HCT116 (cell line): ENCODE measurements around the gene LRRFIP1. TPM values are rescaled to one million over a fixed set of nuclear protein-coding genes. Genes with fewer than 3 reads are reported as not detected.

Source experiments
- ATAC-seq: fragments of 200-7000 bp; cut with Tn5 transposase; 2 replicates; pipeline ENCODE4 v1.9.1; 2020; ENCODE audit warnings: mild to moderate bottlenecking, moderate library complexity
- BruUV-seq: library from RNA; stranded (reverse); fragments of 400-500 nt; replicated peaks from 2 replicates; lab custom pipeline; 2021; lab: Mats Ljungman, UMichigan
- CTCF ChIA-PET: fragments of 300-600 bp; sonication (Branson Sonifier 250); formaldehyde crosslinking; loops from one replicate; lab custom pipeline; 2021; ENCODE audit warnings: antibody characterized with exemption; lab: Charles Lee
- POLR2A ChIA-PET: fragments of 300-600, 350-600 bp; sonication (Branson Sonifier 250); formaldehyde crosslinking; loops from one replicate; lab custom pipeline; 2021; ENCODE audit warnings: antibody characterized with exemption; lab: Charles Lee
- RAD21 ChIA-PET, 2 experiments: fragments of 300-600 bp; sonication (Branson Sonifier 250); formaldehyde crosslinking; loops; one replicate each; lab custom pipeline; 2023; ENCODE audit warnings: low total read pairs in 2 of 2; ENCODE audit not compliant: uncharacterized antibody in 2 of 2, unreplicated experiment in 2 of 2, low non-redundant PET in 1 of 2; lab: Charles Lee
- DNase-seq: peaks from one replicate; pipeline ENCODE4 v3.0.0-alpha.2; 2010; ENCODE audit warnings: low read depth, low spot score
- H2AFZ ChIP-seq: fragments of 200-600 bp; shearing (Covaris generic), sonication (generic); 2 replicates; pipeline ENCODE4 v1.6.1; 2017; ENCODE audit warnings: low read depth, mixed run types, mixed read lengths, antibody characterized with exemption, low read length; ENCODE audit not compliant: poor library complexity, severe bottlenecking
- H3K27ac ChIP-seq: 2 replicates; pipeline ENCODE4 v1.5.1; 2012; ENCODE audit warnings: low read depth, low read length
- H3K27me3 ChIP-seq: fragments of 200-600 bp; sonication (generic); 2 replicates; pipeline ENCODE4 v1.6.1; 2016; ENCODE audit warnings: mixed run types, low read length, mixed read lengths; ENCODE audit not compliant: insufficient read depth
- H3K36me3 ChIP-seq, 2 experiments: fragments of 200-500 bp in 1 of 2; fragments of 200-600 bp in 1 of 2; sonication (Bioruptor generic) in 1 of 2; sonication (generic) in 1 of 2; 2 replicates each; pipeline versions ENCODE4 v1.5.1 to v1.6.1; 2014 to 2016; ENCODE audit warnings: low read length in 2 of 2, inconsistent platforms in 1 of 2, mixed read lengths in 1 of 2, mixed run types in 1 of 2; ENCODE audit not compliant: insufficient read depth in 2 of 2, control insufficient read depth in 1 of 2
- H3K4me1 ChIP-seq, 2 experiments: fragments of 200-600 bp in 1 of 2; sonication (generic) in 1 of 2; 2 replicates each; pipeline versions ENCODE4 v1.5.1 to v1.6.1; 2012 to 2017; ENCODE audit warnings: low read length in 2 of 2, inconsistent platforms in 1 of 2, mild to moderate bottlenecking in 1 of 2, mixed read lengths in 1 of 2, mixed run types in 1 of 2, moderate library complexity in 1 of 2; ENCODE audit not compliant: insufficient read depth in 2 of 2, control insufficient read depth in 1 of 2
- H3K4me2 ChIP-seq: fragments of 200-600 bp; sonication (generic); 2 replicates; pipeline ENCODE4 v1.6.1; 2017; ENCODE audit warnings: mixed run types, low read length, mixed read lengths
- H3K4me3 ChIP-seq, 2 experiments: fragments of 200-600 bp in 1 of 2; sonication (generic) in 1 of 2; replicated peaks in 1 of 2; 2 replicates each; pipeline ENCODE4 v1.5.1; 2011 to 2016; ENCODE audit warnings: low read length in 2 of 2, control low read depth in 1 of 2, low read depth in 1 of 2, mild to moderate bottlenecking in 1 of 2, mixed read lengths in 1 of 2, mixed run types in 1 of 2
- H3K79me2 ChIP-seq: fragments of 200-600 bp; sonication (generic); 2 replicates; pipeline ENCODE4 v1.6.1; 2017; ENCODE audit warnings: mild to moderate bottlenecking, mixed run types, low read length, moderate library complexity, mixed read lengths; ENCODE audit not compliant: insufficient read depth
- H3K9ac ChIP-seq: fragments of 200-600 bp; sonication (generic); 2 replicates; pipeline ENCODE4 v1.6.1; 2016; ENCODE audit warnings: low read length, mixed read lengths
- H3K9me2 ChIP-seq: fragments of 200-600 bp; sonication (generic), shearing (Covaris generic); 2 replicates; pipeline ENCODE4 v1.6.1; 2017; ENCODE audit warnings: mixed run types, mild to moderate bottlenecking, moderate library complexity; ENCODE audit not compliant: insufficient read depth
- H3K9me3 ChIP-seq, 2 experiments: fragments of 200-500 bp in 1 of 2; fragments of 200-600 bp in 1 of 2; sonication (Bioruptor generic) in 1 of 2; sonication (generic) in 1 of 2; 2 replicates each; pipeline ENCODE4 v1.6.1; 2014 to 2017; ENCODE audit warnings: low read length in 2 of 2, mixed read lengths in 2 of 2, inconsistent platforms in 1 of 2, low read depth in 1 of 2, mild to moderate bottlenecking in 1 of 2, mixed run types in 1 of 2, moderate library complexity in 1 of 2; ENCODE audit not compliant: control insufficient read depth in 1 of 2, insufficient read depth in 1 of 2
- H4K20me1 ChIP-seq: fragments of 200-600 bp; sonication (generic), shearing (Covaris generic); 2 replicates; pipeline ENCODE4 v1.6.1; 2017; ENCODE audit warnings: mixed run types, mild to moderate bottlenecking, moderate library complexity; ENCODE audit not compliant: insufficient read depth
- CBX3 ChIP-seq: IDR thresholded peaks from 2 replicates; pipeline ENCODE4 v1.6.1; 2012; ENCODE audit warnings: low read depth
- CEBPB ChIP-seq: IDR thresholded peaks from 2 replicates; pipeline ENCODE4 v1.6.1; 2012; ENCODE audit warnings: low read depth
- EZH2 ChIP-seq: fragments of 200-600 bp; sonication (generic); IDR thresholded peaks from 2 replicates; pipeline ENCODE4 v1.6.1; 2017; ENCODE audit warnings: antibody characterized with exemption, mixed run types
- EZH2phosphoT487 ChIP-seq: fragments of 200-600 bp; IDR thresholded peaks from 2 replicates; pipeline ENCODE4 v1.6.1; 2018; ENCODE audit warnings: antibody characterized with exemption, borderline replicate concordance
- FOSL1 ChIP-seq: IDR thresholded peaks from 2 replicates; pipeline ENCODE4 v1.6.1; 2012; ENCODE audit warnings: low read depth
- POLR2AphosphoS5 ChIP-seq: IDR thresholded peaks from 2 replicates; pipeline ENCODE4 v1.6.1; 2011; ENCODE audit warnings: mild to moderate bottlenecking, low read depth, low read length, moderate library complexity
- RAD21 ChIP-seq: IDR thresholded peaks from 2 replicates; pipeline ENCODE4 v1.6.1; 2012; ENCODE audit warnings: low read depth, mild to moderate bottlenecking
- SIN3A ChIP-seq: IDR thresholded peaks from 2 replicates; pipeline ENCODE4 v1.6.1; 2012; ENCODE audit warnings: low read depth
- YY1 ChIP-seq: IDR thresholded peaks from 2 replicates; pipeline ENCODE4 v1.6.1; 2011; ENCODE audit warnings: low read length, low read depth, moderate library complexity, mild to moderate bottlenecking; ENCODE audit not compliant: insufficient replicate concordance; ENCODE audit errors: extremely low read depth
- intact Hi-C: fragments of 100-400 bp; cut with micrococcal nuclease; formaldehyde crosslinking; loops from 2 replicates; pipeline ENCODE4 v1.10.0; 2022
- total RNA-seq: library from RNA; stranded (reverse); gene quantifications from one replicate; pipeline ENCODE4 v1.2.1, GENCODE V29; 2021; ENCODE audit not compliant: unreplicated experiment
- TF ChIP-seq, protein P1 (sequence below): IDR thresholded peaks from 2 replicates; pipeline ENCODE4 v1.6.1; 2012
- TF ChIP-seq, protein P2 (sequence below), 3 experiments: fragments of 200-600 bp in 1 of 3; sonication (generic) in 1 of 3; IDR thresholded peaks in 2 of 3; conservative IDR thresholded peaks in 1 of 3; 2 replicates each; pipeline ENCODE4 v1.5.1; 2012 to 2017; ENCODE audit warnings: low read depth in 2 of 3, low read length in 2 of 3, antibody characterized with exemption in 1 of 3, borderline replicate concordance in 1 of 3, control low read depth in 1 of 3, mild to moderate bottlenecking in 1 of 3, mixed read lengths in 1 of 3, mixed run types in 1 of 3, moderate library complexity in 1 of 3; ENCODE audit not compliant: insufficient read depth in 1 of 3

The LRRFIP1 gene
- total RNA-seq, 1 experiment from 2014 or later, result 76.9 TPM

DNA sequence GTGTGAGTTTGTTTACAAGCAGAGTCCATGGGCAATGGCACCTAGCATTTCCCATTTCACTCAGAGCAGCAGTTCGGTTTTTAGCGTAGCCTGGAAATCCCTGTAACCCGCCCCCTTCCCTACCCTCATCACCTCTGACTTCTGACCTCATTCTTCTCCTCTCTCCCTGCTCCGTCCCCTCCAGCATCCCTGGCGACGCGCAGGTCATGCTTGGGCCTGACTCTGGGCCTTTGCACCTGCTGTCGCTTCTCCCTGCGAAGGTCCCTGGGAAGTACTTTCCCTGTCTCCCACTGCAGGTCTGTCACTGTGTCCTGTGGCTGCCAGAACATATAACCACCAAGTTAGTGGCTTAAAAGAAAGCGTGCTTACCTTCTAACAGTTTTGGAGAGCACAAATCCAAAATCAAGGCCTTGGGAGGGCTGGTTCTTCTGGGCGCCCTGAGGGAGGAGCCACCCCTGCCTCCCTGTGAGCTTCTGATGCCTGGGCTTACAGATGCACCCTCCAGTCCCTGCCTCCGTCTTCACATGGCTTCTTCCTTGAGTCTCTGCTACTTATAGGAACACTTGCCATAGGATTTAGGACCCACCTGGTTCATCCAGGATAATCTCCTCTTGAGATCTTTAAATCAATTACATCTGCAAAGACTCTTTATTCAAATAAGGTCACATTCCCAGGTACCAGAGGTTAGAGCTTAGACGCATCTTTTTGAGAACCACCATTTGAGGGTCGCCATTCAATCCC is 28.7 kb upstream of the LRRFIP1 start:
- Histone ChIP-seq H4K20me1 (no peaks in the 10 kb centered on the region), H3K4me3 (no peak overlapping the region), H3K4me1 (peaks cover 4 to 6% of the 10 kb centered on the region in 2 experiments; a peak in 2 of 4 replicates), H3K9ac (no peak overlapping the region), H3K9me2 (no peaks in the 10 kb centered on the region), H3K27ac (no peak overlapping the region), H2AFZ (no peak overlapping the region), H3K9me3 (no peaks in the 10 kb centered on the region), H3K36me3 (no peaks in the 10 kb centered on the region), H3K79me2 (no peaks in the 10 kb centered on the region), H3K4me2 (no peak overlapping the region), H3K27me3 (no peaks in the 10 kb centered on the region)
- ChIA-PET CTCF (no interaction called here), RAD21 (no interaction called here), POLR2A (no interaction called here)
- no peak for DNase-seq
- no peak for ATAC-seq
- BruUV-seq, result no TSS peak
- intact Hi-C loops, result no loop called here
- TF ChIP-seq SIN3A (no peak), EZH2 (no peak), POLR2AphosphoS5 (no peak), YY1 (no peak)

DNA sequence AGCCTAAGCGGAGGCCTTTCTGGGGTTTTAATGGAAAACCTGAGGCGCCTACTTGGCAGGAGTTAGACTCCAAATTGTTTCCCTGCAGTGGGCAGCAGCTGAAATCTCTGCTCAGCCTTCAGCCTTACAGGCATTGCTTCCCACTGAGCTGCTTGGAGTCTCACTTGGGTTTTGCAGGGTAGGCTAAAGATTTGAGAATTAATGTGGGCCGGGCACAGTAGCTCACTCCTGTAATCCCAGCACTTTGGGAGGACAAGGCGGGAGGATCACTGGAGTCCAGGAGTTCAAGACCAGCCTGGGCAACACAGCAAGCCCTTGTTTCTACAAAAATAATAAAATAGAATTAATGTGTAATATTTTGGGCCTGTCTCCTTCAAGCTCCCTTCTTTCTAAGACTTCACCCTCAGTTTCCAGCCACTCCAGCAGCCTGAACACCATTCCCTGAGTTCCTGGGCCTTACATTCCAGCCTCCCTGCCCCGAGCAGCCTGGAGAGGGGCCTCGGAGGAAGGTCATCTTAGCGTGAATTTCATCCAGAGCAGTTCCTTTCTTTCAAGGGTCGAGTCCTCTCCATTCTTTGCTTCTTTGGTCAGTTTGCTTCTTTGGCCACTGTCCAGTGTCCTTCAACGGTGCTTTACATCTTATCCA is 27.8 kb upstream of the LRRFIP1 start:
- ChIA-PET CTCF (no interaction called here), RAD21 (no interaction called here), POLR2A (no interaction called here)
- TF ChIP-seq EZH2phosphoT487, result no peak
- TF ChIP-seq, protein P1, sequence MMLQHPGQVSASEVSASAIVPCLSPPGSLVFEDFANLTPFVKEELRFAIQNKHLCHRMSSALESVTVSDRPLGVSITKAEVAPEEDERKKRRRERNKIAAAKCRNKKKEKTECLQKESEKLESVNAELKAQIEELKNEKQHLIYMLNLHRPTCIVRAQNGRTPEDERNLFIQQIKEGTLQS, result no peak
- no peak for TF ChIP-seq SIN3A
- no peak for TF ChIP-seq CEBPB
- TF ChIP-seq FOSL1, result no peak
- TF ChIP-seq RAD21, result no peak
- TF ChIP-seq CBX3, result no peak
- no peak for TF ChIP-seq EZH2
- TF ChIP-seq, protein P2, sequence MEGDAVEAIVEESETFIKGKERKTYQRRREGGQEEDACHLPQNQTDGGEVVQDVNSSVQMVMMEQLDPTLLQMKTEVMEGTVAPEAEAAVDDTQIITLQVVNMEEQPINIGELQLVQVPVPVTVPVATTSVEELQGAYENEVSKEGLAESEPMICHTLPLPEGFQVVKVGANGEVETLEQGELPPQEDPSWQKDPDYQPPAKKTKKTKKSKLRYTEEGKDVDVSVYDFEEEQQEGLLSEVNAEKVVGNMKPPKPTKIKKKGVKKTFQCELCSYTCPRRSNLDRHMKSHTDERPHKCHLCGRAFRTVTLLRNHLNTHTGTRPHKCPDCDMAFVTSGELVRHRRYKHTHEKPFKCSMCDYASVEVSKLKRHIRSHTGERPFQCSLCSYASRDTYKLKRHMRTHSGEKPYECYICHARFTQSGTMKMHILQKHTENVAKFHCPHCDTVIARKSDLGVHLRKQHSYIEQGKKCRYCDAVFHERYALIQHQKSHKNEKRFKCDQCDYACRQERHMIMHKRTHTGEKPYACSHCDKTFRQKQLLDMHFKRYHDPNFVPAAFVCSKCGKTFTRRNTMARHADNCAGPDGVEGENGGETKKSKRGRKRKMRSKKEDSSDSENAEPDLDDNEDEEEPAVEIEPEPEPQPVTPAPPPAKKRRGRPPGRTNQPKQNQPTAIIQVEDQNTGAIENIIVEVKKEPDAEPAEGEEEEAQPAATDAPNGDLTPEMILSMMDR (IDR thresholded peaks at IDR 0.05 in 2 of 3, conservative IDR thresholded peaks at IDR 0.05 in 1 of 3; ENCODE audit: borderline replicate concordance in 1 of 3, insufficient read depth in 1 of 3, low read depth in 2 of 3, low read length in 2 of 3), result no peak
- Histone ChIP-seq H3K4me2 (no peak overlapping the region), H3K9me2 (no peaks in the 10 kb centered on the region), H3K4me3 (no peak overlapping the region), H4K20me1 (no peaks in the 10 kb centered on the region), H3K4me1 (peaks cover 3 to 6% of the 10 kb centered on the region in 2 experiments; a peak in 2 of 4 replicates), H3K27me3 (no peaks in the 10 kb centered on the region), H3K9ac (no peak overlapping the region), H3K9me3 (no peaks in the 10 kb centered on the region), H2AFZ (no peak overlapping the region), H3K36me3 (no peaks in the 10 kb centered on the region), H3K27ac (no peak overlapping the region), H3K79me2 (no peaks in the 10 kb centered on the region)
- no TSS peak for BruUV-seq
- no peak for ATAC-seq
- DNase-seq, result no peak
- intact Hi-C loops, result no loop called here
